ENCODE data around the gene AXIN1. TPM values are rescaled to one million over a fixed set of nuclear protein-coding genes. Genes with fewer than 3 reads are reported as not detected.

AXIN1 gene
- polyA plus RNA-seq, 2 of the 4 experiments (the other 2 are of a cell fraction) = 8.7 to 19.3 TPM

DNA sequence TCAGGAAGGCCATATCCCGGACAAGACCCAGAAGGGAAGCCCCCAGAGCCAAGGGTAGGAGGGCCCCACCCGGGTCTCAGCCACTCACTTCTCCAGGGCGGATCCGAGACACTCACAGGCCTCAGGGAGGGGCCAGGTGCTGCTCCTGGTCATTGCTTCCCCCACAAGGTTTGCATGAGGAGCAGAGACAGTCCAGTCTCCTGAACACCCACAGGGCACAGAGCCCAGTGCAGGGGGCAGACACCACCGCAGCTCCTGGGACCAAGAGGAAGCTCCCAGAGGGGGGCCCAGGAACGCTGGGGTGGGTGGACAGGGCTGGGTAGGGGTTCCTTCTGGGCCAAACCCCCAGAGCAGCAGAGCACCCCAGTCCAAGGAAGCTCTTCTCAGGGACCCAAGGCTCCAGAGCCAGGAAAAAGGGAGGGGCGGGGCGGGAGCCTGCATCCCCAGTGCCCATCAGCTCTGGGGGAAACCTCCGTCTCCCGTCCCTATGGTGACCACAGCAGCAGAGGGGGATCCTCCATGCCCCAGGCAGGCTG, 18.5 kb upstream of the AXIN1 start (continued):
- TF ChIP-seq RNF2 (IDR thresholded peaks at IDR 0.05; ENCODE audit: borderline replicate concordance, low read depth) = no peak
- no peak for TF ChIP-seq NPAS2 (CRISPR knock-in tag; IDR thresholded peaks at IDR 0.05; ENCODE audit: borderline replicate concordance)
- TF ChIP-seq EHF (CRISPR knock-in tag; IDR thresholded peaks at IDR 0.05) = no peak
- TF ChIP-seq RARB (CRISPR knock-in tag; IDR thresholded peaks at IDR 0.05) = no peak

- peaks cover 17% of the 10 kb centered on the region; the same call in 2 of the 3 replicates for H3K4me1 ChIP-seq
- FAIRE-seq = no peak
- ATAC-seq = peak; percentile 84 to 96
- DNase-seq (ENCODE audit: low read depth in 1 of 2, low spot score in 1 of 2) = peak; percentile 90 to 94
- TF ChIP-seq, protein P1, sequence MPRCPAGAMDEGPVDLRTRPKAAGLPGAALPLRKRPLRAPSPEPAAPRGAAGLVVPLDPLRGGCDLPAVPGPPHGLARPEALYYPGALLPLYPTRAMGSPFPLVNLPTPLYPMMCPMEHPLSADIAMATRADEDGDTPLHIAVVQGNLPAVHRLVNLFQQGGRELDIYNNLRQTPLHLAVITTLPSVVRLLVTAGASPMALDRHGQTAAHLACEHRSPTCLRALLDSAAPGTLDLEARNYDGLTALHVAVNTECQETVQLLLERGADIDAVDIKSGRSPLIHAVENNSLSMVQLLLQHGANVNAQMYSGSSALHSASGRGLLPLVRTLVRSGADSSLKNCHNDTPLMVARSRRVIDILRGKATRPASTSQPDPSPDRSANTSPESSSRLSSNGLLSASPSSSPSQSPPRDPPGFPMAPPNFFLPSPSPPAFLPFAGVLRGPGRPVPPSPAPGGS (IDR thresholded peaks at IDR 0.05) = no peak
- TF ChIP-seq BHLHE40 (IDR thresholded peaks at IDR 0.05; ENCODE audit: low read depth, low read length) (peak; percentile 74), MYC (IDR thresholded peaks at IDR 0.05; ENCODE audit: borderline replicate concordance, low read length) (0 out of 2 replicates have a peak, but pooled peaks have one; percentile 38), MAZ (IDR thresholded peaks at IDR 0.05; ENCODE audit: borderline replicate concordance, low read depth, low read length) (peak; percentile 9; the same call in 1 of the 2 replicates), PBX3 (IDR thresholded peaks at IDR 0.05) (peak; percentile 98), SREBF2 (IDR thresholded peaks at IDR 0.05) (no peak), FOXS1 (CRISPR knock-in tag; IDR thresholded peaks at IDR 0.05) (no peak), POLR2A (IDR thresholded peaks at IDR 0.05; ENCODE audit: low read length) (peak; percentile 20; the same call in 1 of the 2 replicates), HOXB5 (CRISPR knock-in tag; IDR thresholded peaks at IDR 0.05) (0 out of 2 replicates have a peak, but pooled peaks have one; percentile 68), MAX (IDR thresholded peaks at IDR 0.05) (peak; percentile 51), ZC3H11A (IDR thresholded peaks at IDR 0.05) (no peak), JUN (IDR thresholded peaks at IDR 0.05) (peak in 1 of 2 experiments; percentile 50; a peak in 2 of 5 replicates)
- TF ChIP-seq, protein P2, sequence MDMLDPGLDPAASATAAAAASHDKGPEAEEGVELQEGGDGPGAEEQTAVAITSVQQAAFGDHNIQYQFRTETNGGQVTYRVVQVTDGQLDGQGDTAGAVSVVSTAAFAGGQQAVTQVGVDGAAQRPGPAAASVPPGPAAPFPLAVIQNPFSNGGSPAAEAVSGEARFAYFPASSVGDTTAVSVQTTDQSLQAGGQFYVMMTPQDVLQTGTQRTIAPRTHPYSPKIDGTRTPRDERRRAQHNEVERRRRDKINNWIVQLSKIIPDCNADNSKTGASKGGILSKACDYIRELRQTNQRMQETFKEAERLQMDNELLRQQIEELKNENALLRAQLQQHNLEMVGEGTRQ (IDR thresholded peaks at IDR 0.05) = no peak
- H3K4me3 ChIP-seq = peak within 1 kb of the TSS; percentile 58
- POLR2A ChIA-PET = interaction anchor here (0.6 to 1.3 kb wide), 4 partner anchors 8 to 31 kb away, joined by 3 to 5 read pairs (median 3); partner anchors contain the start of genes AXIN1 and DECR2
- CTCF ChIA-PET = interaction anchor here (1.0 to 3.5 kb wide), 5 partner anchors 8 to 305 kb away, joined by 4 to 16 read pairs (median 5); partner anchors contain the start of gene HBQ1
- H3K9me3 ChIP-seq = no peaks in the 10 kb centered on the region
- WGBS (ENCODE audit: missing lambda C conversion rate) = under 1% methylated on average over 25 of the region's 30 CpGs
- peak within 1 kb of the TSS; percentile 68 to 89 for H3K27ac ChIP-seq
- H3K4me2 ChIP-seq = peak within 1 kb of the TSS; percentile 78
Observed at GRCh38 chr16:370443-370842, 17.9 kb upstream of the AXIN1 start, which contains the start of gene MRPL28. TSS of gene MRPL28 (minus strand) at chr16:370538. CDS start at chr16:370218, 320 bp downstream.

DNA sequence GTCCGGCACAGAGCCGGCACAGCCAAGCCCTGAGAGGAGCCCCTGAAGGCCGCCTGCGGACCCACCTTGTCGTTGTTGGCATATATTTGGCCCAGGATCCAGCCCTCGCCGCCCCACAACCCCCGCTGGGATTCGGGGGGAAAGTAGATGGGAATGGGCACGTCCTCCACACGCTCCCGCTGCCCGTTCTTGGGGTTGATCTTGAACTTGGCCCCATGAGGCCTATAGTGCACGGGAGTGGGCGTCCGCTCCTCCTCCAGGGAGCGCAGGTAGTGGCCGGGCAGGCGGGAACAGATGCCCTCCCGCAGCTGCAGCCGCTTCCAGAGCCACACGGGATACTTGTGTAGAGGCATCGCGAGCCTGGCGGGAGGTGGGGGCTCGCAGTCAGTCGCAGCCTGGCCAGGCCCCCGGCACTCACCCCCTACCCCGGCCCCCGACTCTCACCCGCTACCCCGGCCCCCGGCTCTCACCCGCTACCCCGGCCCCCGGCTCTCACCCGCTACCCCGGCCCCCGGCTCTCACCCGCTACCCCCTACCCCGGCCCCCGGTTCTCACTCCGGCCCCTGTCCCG, 17.4 kb upstream of the AXIN1 start:
- POLR2A ChIA-PET = interaction anchor here (1.0 to 1.3 kb wide), 2 partner anchors 18 to 31 kb away, joined by 3 to 5 read pairs; partner anchors contain the start of genes AXIN1 and DECR2
- Histone ChIP-seq H3K4me2 (peak overlapping the region; percentile 72), H3K9me3 (no peaks in the 10 kb centered on the region), H3K4me1 (peaks cover 17% of the 10 kb centered on the region; the same call in 2 of the 3 replicates), H3K27ac (peak overlapping the region; percentile 68 to 89), H3K4me3 (peak overlapping the region; percentile 58)
- FAIRE-seq (no peak), ATAC-seq (peak; percentile 52 to 67), DNase-seq (ENCODE audit: low read depth in 1 of 2, low spot score in 1 of 2) (no peak)
- TF ChIP-seq FOSB (CRISPR knock-in tag; IDR thresholded peaks at IDR 0.05) = no peak
- TF ChIP-seq, protein P3, sequence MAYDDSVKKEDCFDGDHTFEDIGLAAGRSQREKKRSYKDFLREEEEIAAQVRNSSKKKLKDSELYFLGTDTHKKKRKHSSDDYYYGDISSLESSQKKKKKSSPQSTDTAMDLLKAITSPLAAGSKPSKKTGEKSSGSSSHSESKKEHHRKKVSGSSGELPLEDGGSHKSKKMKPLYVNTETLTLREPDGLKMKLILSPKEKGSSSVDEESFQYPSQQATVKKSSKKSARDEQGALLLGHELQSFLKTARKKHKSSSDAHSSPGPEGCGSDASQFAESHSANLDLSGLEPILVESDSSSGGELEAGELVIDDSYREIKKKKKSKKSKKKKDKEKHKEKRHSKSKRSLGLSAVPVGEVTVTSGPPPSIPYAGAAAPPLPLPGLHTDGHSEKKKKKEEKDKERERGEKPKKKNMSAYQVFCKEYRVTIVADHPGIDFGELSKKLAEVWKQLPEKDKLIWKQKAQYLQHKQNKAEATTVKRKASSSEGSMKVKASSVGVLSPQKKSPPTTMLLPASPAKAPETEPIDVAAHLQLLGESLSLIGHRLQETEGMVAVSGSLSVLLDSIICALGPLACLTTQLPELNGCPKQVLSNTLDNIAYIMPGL (CRISPR knock-in tag; IDR thresholded peaks at IDR 0.05; ENCODE audit: borderline replicate concordance) = no peak
- TF ChIP-seq EHF (CRISPR knock-in tag; IDR thresholded peaks at IDR 0.05) = no peak
- no peak for TF ChIP-seq CBX8 (IDR thresholded peaks at IDR 0.05)
- TF ChIP-seq RCOR1 (IDR thresholded peaks at IDR 0.05; ENCODE audit: low read depth, low read length) = no peak
- TF ChIP-seq ZNF302 (CRISPR knock-in tag; IDR thresholded peaks at IDR 0.05) = no peak
- no peak for TF ChIP-seq TFCP2L1 (CRISPR knock-in tag; IDR thresholded peaks at IDR 0.05)
- TF ChIP-seq, protein P4, sequence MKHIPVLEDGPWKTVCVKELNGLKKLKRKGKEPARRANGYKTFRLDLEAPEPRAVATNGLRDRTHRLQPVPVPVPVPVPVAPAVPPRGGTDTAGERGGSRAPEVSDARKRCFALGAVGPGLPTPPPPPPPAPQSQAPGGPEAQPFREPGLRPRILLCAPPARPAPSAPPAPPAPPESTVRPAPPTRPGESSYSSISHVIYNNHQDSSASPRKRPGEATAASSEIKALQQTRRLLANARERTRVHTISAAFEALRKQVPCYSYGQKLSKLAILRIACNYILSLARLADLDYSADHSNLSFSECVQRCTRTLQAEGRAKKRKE (CRISPR knock-in tag; IDR thresholded peaks at IDR 0.05; ENCODE audit: low read depth) = no peak
- no peak for TF ChIP-seq HOXB5 (CRISPR knock-in tag; IDR thresholded peaks at IDR 0.05)
- CTCF ChIA-PET = interaction anchor here (1.2 to 3.5 kb wide), 4 partner anchors 8 to 188 kb away, joined by 3 to 16 read pairs (median 5); no protein-coding TSS in a partner anchor
- WGBS (ENCODE audit: missing lambda C conversion rate) = 63% methylated on average over 22 of the region's 44 CpGs
